GM12891 (cell line): Measurements from ENCODE around the gene REEP2.

Source experiments
- POLR2A ChIP-seq: IDR thresholded peaks from 2 replicates; pipeline ENCODE4 v1.6.1; 2011; ENCODE audit warnings: low read depth, low read length, control low read depth
- POLR2AphosphoS5 ChIP-seq: IDR thresholded peaks from 2 replicates; pipeline ENCODE4 v1.6.1; 2011; ENCODE audit warnings: low read depth, low read length, control low read depth
- SPI1 ChIP-seq: IDR thresholded peaks from 2 replicates; pipeline ENCODE4 v1.6.1; 2011; ENCODE audit warnings: low read depth, low read length, control low read depth
- TAF1 ChIP-seq: IDR thresholded peaks from 2 replicates; pipeline ENCODE4 v1.6.1; 2011; ENCODE audit warnings: low read depth, low read length, control low read depth

GRCh38 chr5:138454121-138454520 is 15.3 kb downstream of the REEP2 start:
- TF ChIP-seq POLR2A = no peak
- TF ChIP-seq SPI1 = no peak
- no peak for TF ChIP-seq POLR2AphosphoS5
- no peak for TF ChIP-seq TAF1
